Tibial nerve (tissue), 4 donors: ENCODE results near the gene PIP5K1C. TPM values are rescaled to one million over a fixed set of nuclear protein-coding genes. Genes with fewer than 3 reads are reported as not detected.
A peak's percentile ranks its signal among the peaks of the same experiment; 100 is the strongest.

Experiments
- DNase-seq, 2 donors: peaks; one replicate each; pipeline ENCODE4 v3.0.0-alpha.2; 2019; ENCODE audit warnings: low spot score in 2 of 2
- H3K27ac ChIP-seq, 4 donors: fragments of 200-600 bp; sonication (generic) in 3 of 4; one replicate each; pipeline ENCODE4 v1.5.1; 2017 to 2019; ENCODE audit warnings: mild to moderate bottlenecking in 1 of 4
- H3K27me3 ChIP-seq, 2 donors: fragments of 200-600 bp; sonication (generic) in 1 of 2; one replicate each; pipeline versions ENCODE4 v1.5.1 to v1.6.0; 2017 to 2019
- H3K36me3 ChIP-seq, 3 donors: fragments of 200-600 bp; sonication (generic); one replicate each; pipeline ENCODE4 v1.5.1; 2018 to 2019
- H3K4me1 ChIP-seq, 4 donors: fragments of 200-600 bp; sonication (generic) in 3 of 4; one replicate each; pipeline ENCODE4 v1.5.1; 2017 to 2019
- H3K4me3 ChIP-seq, 4 donors: fragments of 200-600 bp; sonication (generic) in 3 of 4; one replicate each; pipeline ENCODE4 v1.5.1; 2017 to 2019; ENCODE audit warnings: mild to moderate bottlenecking in 1 of 4, moderate library complexity in 1 of 4
- H3K9me3 ChIP-seq, 4 donors: fragments of 200-600 bp; sonication (generic) in 3 of 4; one replicate each; pipeline ENCODE4 v1.5.1; 2017 to 2019
- CTCF ChIP-seq, 5 experiments: fragments of 200-600 bp in 3 of 5; fragments of 450-650 bp in 2 of 5; sonication (generic) in 3 of 5; IDR thresholded peaks; one replicate each; pipeline ENCODE4 v1.5.1; 2016 to 2019; ENCODE audit warnings: antibody characterized with exemption in 5 of 5, mild to moderate bottlenecking in 3 of 5, moderate library complexity in 2 of 5
- EP300 ChIP-seq, 2 donors: sonication (generic); formaldehyde crosslinking; IDR thresholded peaks; one replicate each; pipeline ENCODE4 v1.6.1; 2017; ENCODE audit warnings: antibody characterized with exemption in 2 of 2, mild to moderate bottlenecking in 1 of 2
- POLR2A ChIP-seq, 2 donors: fragments of 450-650 bp; IDR thresholded peaks; one replicate each; pipeline ENCODE4 v1.6.1; 2017; ENCODE audit warnings: antibody characterized with exemption in 2 of 2, mild to moderate bottlenecking in 2 of 2, moderate library complexity in 2 of 2
- WGBS, 2 donors: methylation state at CpG; one replicate each; pipeline ENCODE4 v1.1.5; 2018; 5-methylcytosine and 5-hydroxymethylcytosine counted together
- total RNA-seq, 4 donors: library from RNA; depleted of rRNA; stranded (reverse); fragments of >200 nt; gene quantifications; one replicate each; pipeline ENCODE4 v1.1.0, GENCODE V29; 2016

Gene PIP5K1C, protein sequence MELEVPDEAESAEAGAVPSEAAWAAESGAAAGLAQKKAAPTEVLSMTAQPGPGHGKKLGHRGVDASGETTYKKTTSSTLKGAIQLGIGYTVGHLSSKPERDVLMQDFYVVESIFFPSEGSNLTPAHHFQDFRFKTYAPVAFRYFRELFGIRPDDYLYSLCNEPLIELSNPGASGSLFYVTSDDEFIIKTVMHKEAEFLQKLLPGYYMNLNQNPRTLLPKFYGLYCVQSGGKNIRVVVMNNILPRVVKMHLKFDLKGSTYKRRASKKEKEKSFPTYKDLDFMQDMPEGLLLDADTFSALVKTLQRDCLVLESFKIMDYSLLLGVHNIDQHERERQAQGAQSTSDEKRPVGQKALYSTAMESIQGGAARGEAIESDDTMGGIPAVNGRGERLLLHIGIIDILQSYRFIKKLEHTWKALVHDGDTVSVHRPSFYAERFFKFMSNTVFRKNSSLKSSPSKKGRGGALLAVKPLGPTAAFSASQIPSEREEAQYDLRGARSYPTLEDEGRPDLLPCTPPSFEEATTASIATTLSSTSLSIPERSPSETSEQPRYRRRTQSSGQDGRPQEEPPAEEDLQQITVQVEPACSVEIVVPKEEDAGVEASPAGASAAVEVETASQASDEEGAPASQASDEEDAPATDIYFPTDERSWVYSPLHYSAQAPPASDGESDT
- 10 to 100 TPM; 23.0 to 37.2 (median 24.9) TPM for total RNA-seq

DNA sequence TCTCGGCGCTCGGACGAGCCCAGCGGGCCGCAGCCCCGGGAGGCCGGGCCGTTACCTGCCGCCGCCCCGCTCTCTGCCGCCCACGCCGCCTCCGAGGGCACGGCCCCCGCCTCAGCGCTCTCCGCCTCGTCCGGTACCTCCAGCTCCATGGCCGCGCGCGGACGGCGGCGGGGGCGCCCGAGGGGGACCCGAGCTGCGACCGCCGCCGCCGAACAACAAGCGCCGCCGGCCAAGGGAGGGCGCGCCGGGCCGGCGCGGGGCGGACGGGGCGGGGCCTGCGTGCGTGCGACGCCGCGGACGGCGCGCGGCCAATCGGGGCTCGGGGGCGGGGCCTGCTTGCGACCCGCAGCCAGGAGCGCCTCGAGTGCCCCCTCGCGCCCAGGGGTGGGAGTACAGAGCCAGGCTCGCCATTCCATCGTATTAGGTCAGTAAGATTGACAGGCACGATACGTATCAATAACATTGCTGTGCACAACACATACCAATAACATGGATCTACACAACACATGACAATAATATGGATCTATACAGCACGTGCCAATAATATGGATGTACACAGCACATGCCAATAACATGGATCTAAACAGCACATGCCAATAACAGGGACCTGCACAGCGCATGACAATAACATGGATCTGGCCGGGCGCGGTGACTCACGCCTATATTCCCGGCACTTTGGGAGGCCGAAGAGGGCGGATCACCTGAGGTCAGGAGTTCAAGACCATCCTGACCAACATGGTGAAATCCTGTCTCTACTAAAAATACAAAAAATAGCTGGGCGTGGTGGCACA, at the start of gene PIP5K1C:
TSS of gene PIP5K1C (minus strand) at position 227 of the 791 bp plus-strand sequence. CDS start at position 149, 78 bp downstream.
- WGBS, 2 donors, result 3 to 10% methylated on average over 20 to 77 of the region's 82 CpGs
- Histone ChIP-seq H3K4me3 (peak within 1 kb of the TSS; percentile 72 to 93 (median 88)), H3K9me3 (no peaks in the 10 kb centered on the region)

GRCh38 chr19:3748965-3749364, 48.7 kb upstream of the PIP5K1C start:
- Histone ChIP-seq H3K36me3 (peaks cover 2 to 46% (median 12%) of the 10 kb centered on the region in 3 donors), H3K4me1 (no peaks in the 10 kb centered on the region), H3K27me3 (peaks cover 0 to 14% of the 10 kb centered on the region in 2 donors), H3K27ac (no peak overlapping the region), H3K9me3 (no peaks in the 10 kb centered on the region), H3K4me3 (no peak overlapping the region)
- DNase-seq, result no peak
- 88 to 89% methylated on average over 7 to 8 of the region's 8 CpGs for WGBS, 2 donors
- TF ChIP-seq EP300 (IDR thresholded peaks at IDR 0.05) (no peak), CTCF (IDR thresholded peaks at IDR 0.05) (no peak), POLR2A (IDR thresholded peaks at IDR 0.05) (no peak)

More for the DNA sequence above, at the start of gene PIP5K1C:
- Histone ChIP-seq H3K4me1 (peaks cover 0 to 31% (median 18%) of the 10 kb centered on the region in 4 donors), H3K36me3 (peaks cover 0 to 9% (median 0%) of the 10 kb centered on the region in 3 donors), H3K27ac (peak within 1 kb of the TSS; percentile 82 to 90 (median 88)), H3K27me3 (peaks cover 0 to 8% of the 10 kb centered on the region in 2 donors)
- peak; percentile 83 to 91 for DNase-seq
- TF ChIP-seq EP300 (IDR thresholded peaks at IDR 0.05), result peak in 1 of 2 donors; percentile 6
- peak; percentile 71 to 96 (median 95) for TF ChIP-seq CTCF (IDR thresholded peaks at IDR 0.05)
- TF ChIP-seq POLR2A (IDR thresholded peaks at IDR 0.05), result peak; percentile 64 to 85

- DNase-seq, result no peak
- Histone ChIP-seq H3K36me3 (peaks cover 2 to 21% (median 12%) of the 10 kb centered on the region in 3 donors), H3K27me3 (peaks cover 0 to 14% of the 10 kb centered on the region in 2 donors), H3K4me1 (no peaks in the 10 kb centered on the region), H3K27ac (no peak overlapping the region), H3K9me3 (peaks cover 0 to 4% (median 0%) of the 10 kb centered on the region in 4 donors), H3K4me3 (no peak overlapping the region)
- TF ChIP-seq EP300 (IDR thresholded peaks at IDR 0.05) (no peak), POLR2A (IDR thresholded peaks at IDR 0.05) (no peak), CTCF (IDR thresholded peaks at IDR 0.05) (no peak)
- WGBS, 2 donors, result 68 to 80% methylated on average over 27 to 31 of the region's 31 CpGs
Measured at GRCh38 chr19:3746371-3747056, 46.2 kb upstream of the PIP5K1C start.

DNA sequence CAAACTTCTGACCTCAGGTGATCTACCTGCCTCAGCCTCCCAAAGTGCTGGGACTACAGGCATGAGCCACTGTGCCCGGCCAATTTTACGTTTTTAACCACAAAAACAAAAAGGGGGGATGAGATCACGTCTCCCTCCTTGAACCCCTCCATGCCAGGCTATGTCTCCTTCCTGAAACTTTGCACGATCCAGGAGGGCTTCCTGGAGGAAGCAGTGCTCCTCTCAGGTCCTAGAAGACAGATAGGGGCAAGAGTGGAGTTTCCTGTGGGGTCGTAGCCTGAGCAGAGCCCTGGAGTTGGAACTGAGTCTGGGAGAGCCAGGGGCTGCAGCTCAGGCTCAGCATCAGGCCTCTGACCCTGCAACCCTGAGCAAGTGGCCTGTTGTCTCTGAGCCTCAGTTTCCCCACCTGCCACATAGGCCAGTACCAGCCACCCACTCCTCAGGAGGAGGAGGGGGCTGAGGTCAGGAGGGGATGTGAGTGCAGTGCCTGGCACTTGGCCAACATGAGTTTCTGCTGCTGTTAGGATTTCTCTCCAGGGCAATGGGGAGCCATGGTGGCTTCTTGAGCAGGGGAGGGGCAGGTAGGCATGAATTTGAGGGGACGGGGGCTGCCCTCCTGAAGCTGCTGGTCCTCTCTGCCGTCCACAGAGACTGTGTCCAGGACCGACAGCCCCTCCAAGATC, 45.2 kb upstream of the PIP5K1C start:
- Histone ChIP-seq H3K27me3 (peaks cover 0 to 14% of the 10 kb centered on the region in 2 donors), H3K9me3 (peaks cover 0 to 4% (median 0%) of the 10 kb centered on the region in 4 donors), H3K4me1 (no peaks in the 10 kb centered on the region), H3K36me3 (peaks cover 0 to 11% (median 9%) of the 10 kb centered on the region in 3 donors), H3K4me3 (no peak overlapping the region), H3K27ac (no peak overlapping the region)
- DNase-seq, result no peak
- TF ChIP-seq CTCF (IDR thresholded peaks at IDR 0.05) (no peak), EP300 (IDR thresholded peaks at IDR 0.05) (no peak), POLR2A (IDR thresholded peaks at IDR 0.05) (no peak)
- 66 to 75% methylated on average over 7 to 8 of the region's 8 CpGs for whole genome bisulfite sequencing, 2 donors
